Natural killer cell (primary cell): Measurements from ENCODE around the gene SLC2A5. TPM values are rescaled to one million over a fixed set of nuclear protein-coding genes. Genes with fewer than 3 reads are reported as not detected.

Experiments used
- ATAC-seq, 3 donors: fragments of 150-1000 bp in 2 of 3; fragments of 200-7000 bp in 1 of 3; cut with Tn5 transposase; 1 replicate in 1 of 3; 2 replicates in 2 of 3; pipeline ENCODE4 v1.10.0; 2021; ENCODE audit warnings: mild to moderate bottlenecking in 2 of 3, moderate library complexity in 2 of 3
- DNase-seq, 2 donors: peaks; one replicate each; pipeline versions ENCODE4 v3.0.0 to v3.0.0-alpha.2; 2013 to 2021; ENCODE audit warnings: mixed read lengths in 1 of 2
- H3K27ac ChIP-seq: one replicate; pipeline ENCODE4 v1.5.1; 2013; ENCODE audit warnings: mild to moderate bottlenecking, low read length
- H3K27me3 ChIP-seq: one replicate; pipeline ENCODE4 v1.6.1; 2013; ENCODE audit warnings: low read length; ENCODE audit not compliant: control insufficient read depth, insufficient read depth
- H3K36me3 ChIP-seq: one replicate; pipeline ENCODE4 v1.6.1; 2013; ENCODE audit warnings: low read length; ENCODE audit not compliant: control insufficient read depth, insufficient read depth
- H3K4me1 ChIP-seq: one replicate; pipeline ENCODE4 v1.6.1; 2013; ENCODE audit warnings: low read length; ENCODE audit not compliant: control insufficient read depth, insufficient read depth
- H3K4me3 ChIP-seq: one replicate; pipeline ENCODE4 v1.5.1; 2013; ENCODE audit warnings: low read length
- H3K9me3 ChIP-seq: one replicate; pipeline ENCODE4 v1.6.1; 2013; ENCODE audit warnings: low read length; ENCODE audit not compliant: control insufficient read depth, insufficient read depth
- H3K27ac Mint-ChIP-seq, 2 donors: one replicate each; pipeline ENCODE4 v1.8.0; 2022; ENCODE audit warnings: mild to moderate bottlenecking in 2 of 2, mixed read lengths in 2 of 2, moderate library complexity in 1 of 2
- H3K27me3 Mint-ChIP-seq, 2 donors: one replicate each; pipeline ENCODE4 v1.8.0; 2022; ENCODE audit warnings: low read depth in 2 of 2, mixed read lengths in 2 of 2
- H3K36me3 Mint-ChIP-seq: one replicate; pipeline ENCODE4 v1.8.0; 2022; ENCODE audit warnings: mixed read lengths
- H3K4me1 Mint-ChIP-seq, 2 donors: one replicate each; pipeline ENCODE4 v1.8.0; 2022; ENCODE audit warnings: mixed read lengths in 2 of 2
- H3K4me3 Mint-ChIP-seq: one replicate; pipeline ENCODE4 v1.8.0; 2022; ENCODE audit warnings: mild to moderate bottlenecking, moderate library complexity, mixed read lengths
- H3K9me3 Mint-ChIP-seq, 2 donors: one replicate each; pipeline ENCODE4 v1.8.0; 2022; ENCODE audit warnings: mixed read lengths in 2 of 2
- CTCF ChIP-seq: fragments of 200-600 bp; IDR thresholded peaks from one replicate; pipeline ENCODE4 v1.8.0; 2022; ENCODE audit warnings: antibody characterized with exemption
- WGBS: methylation state at CpG from one replicate; pipeline ENCODE4 v1.1.7; 2013; ENCODE audit warnings: missing lambda C conversion rate; ENCODE audit not compliant: insufficient coverage; 5-methylcytosine and 5-hydroxymethylcytosine counted together
- intact Hi-C: fragments of 100-400 bp; cut with micrococcal nuclease; formaldehyde crosslinking; loops from one replicate; pipeline ENCODE4 v1.14.2; 2022
- total RNA-seq, 4 donors: library from RNA; stranded (reverse); fragments of 120-200 nt in 1 of 4; gene quantifications; one replicate each; pipeline versions ENCODE4 v1.2.3 to v1.2.4, GENCODE V29; 2013 to 2022

SLC2A5 gene
- total RNA-seq, 3 donors from 2014 or later (not counting 1 experiment from before 2014, with no cell fraction given) = not detected

DNA sequence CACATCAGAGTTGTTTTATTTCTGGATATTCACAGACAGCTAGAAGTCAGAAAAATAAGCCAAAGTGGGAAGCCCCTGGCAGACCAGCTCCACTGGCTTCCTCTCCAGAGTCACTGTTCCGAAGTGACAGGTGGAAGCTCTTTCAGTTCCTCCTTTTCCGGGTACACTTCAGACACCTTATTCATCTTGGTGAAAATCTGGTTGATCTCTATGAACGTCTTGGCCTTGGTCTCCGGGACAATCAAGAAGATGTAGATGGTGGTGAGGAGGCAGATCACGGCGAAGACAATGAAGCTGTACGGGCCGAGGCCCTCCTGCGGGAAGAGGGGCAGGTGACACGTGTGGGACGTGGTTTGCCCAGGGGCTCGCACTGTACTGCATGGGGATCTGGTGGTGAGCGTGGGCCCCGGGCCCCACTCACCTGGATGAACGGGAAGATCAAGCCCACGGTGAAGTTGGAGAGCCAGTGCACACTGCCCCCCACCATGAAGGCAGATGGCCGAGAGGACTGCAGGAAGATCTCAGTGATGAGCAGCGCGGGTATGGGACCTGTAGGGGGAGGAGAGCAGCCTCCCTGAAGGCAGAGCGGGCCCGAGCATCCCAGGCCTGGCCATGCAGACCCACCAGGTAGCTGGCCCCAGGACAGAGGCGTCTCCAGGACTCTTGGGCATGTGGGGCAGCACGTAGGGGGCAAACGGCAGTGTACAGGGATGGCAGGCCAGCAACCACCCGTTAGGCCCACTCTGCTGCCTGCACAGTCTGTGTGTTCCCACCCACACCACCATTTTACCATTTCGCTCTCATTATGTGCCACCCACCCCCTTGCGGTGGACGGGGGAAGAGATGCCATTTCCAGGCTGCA is 31.7 kb downstream of the SLC2A5 start:
- no peaks in the 10 kb centered on the region for H3K4me1 Mint-ChIP-seq
- Histone ChIP-seq H3K4me1 (peaks cover 3% of the 10 kb centered on the region), H3K27ac (peak overlapping the region; percentile 47), H3K4me3 (no peak overlapping the region), H3K27me3 (no peaks in the 10 kb centered on the region), H3K36me3 (no peaks in the 10 kb centered on the region), H3K9me3 (peaks cover 5% of the 10 kb centered on the region)
- H3K9me3 Mint-ChIP-seq = peaks cover 4 to 9% of the 10 kb centered on the region in 2 donors
- no peak overlapping the region for H3K4me3 Mint-ChIP-seq
- peaks cover 4 to 15% of the 10 kb centered on the region in 2 donors for H3K27me3 Mint-ChIP-seq
- ATAC-seq (no peak), DNase-seq (no peak)
- no peak for TF ChIP-seq CTCF
- WGBS = 79% methylated on average over 28 of the region's 28 CpGs
- intact Hi-C loops = no loop called here
- peaks cover 9% of the 10 kb centered on the region for H3K36me3 Mint-ChIP-seq
- no peak overlapping the region for H3K27ac Mint-ChIP-seq

DNA sequence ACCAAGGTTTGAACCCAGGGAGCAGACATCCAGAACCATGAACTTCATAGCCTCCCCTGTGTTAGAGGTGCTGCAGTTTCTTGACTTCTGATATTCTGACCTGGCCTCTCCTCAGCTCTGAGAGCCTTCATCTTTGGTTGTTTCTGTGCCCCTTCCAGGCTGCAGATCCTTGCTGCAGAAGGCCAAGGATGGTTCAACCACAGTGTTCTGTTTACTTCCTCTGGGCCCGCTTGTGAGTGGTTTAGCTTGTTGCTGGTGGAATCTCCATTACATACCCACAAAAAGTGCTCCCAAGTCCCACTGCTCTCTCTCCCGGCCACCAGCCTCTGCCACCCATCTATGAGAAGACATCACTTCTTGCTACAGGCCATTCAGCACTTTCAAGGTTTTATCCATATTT is 34.2 kb downstream of the SLC2A5 start:
- H3K27me3 ChIP-seq = no peaks in the 10 kb centered on the region
- peaks cover 3% of the 10 kb centered on the region for H3K4me1 ChIP-seq
- TF ChIP-seq CTCF = no peak
- intact Hi-C loops = no loop called here
- H3K4me3 ChIP-seq = no peak overlapping the region
- H3K27me3 Mint-ChIP-seq = peaks cover 4 to 15% of the 10 kb centered on the region in 2 donors
- no peak overlapping the region for H3K27ac Mint-ChIP-seq
- no peaks in the 10 kb centered on the region for H3K4me1 Mint-ChIP-seq
- DNase-seq (no peak), ATAC-seq (no peak)
- H3K36me3 ChIP-seq = no peaks in the 10 kb centered on the region
- 90% methylated on average over 2 of the region's 2 CpGs for WGBS
- no peak overlapping the region for H3K27ac ChIP-seq
- peaks cover 4 to 9% of the 10 kb centered on the region in 2 donors for H3K9me3 Mint-ChIP-seq
- no peak overlapping the region for H3K4me3 Mint-ChIP-seq
- peaks cover 12% of the 10 kb centered on the region for H3K9me3 ChIP-seq
- peaks cover 9% of the 10 kb centered on the region for H3K36me3 Mint-ChIP-seq

DNA sequence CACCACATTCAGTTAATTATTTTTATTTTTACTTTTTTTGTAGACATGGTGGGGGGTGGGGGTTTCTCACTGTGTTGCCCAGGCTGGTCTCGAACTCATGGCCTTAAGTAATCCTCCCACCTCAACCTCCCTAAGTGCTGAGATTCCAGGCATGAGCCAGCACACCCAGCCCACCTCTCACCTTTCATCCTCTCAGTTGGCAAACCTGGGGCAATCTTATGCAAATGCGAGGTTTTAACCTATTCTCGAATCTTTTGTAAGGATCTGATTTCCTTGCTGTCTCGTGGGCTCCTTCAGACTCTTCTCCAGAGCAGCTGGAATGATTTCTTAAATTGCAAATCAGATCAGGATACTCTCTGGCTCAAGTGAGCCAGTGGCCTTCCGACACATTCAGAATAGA is 36.1 kb downstream of the SLC2A5 start:
- no peak for TF ChIP-seq CTCF
- ATAC-seq (no peak), DNase-seq (no peak)
- no peaks in the 10 kb centered on the region for H3K36me3 ChIP-seq
- H3K27me3 ChIP-seq = no peaks in the 10 kb centered on the region
- intact Hi-C loops = no loop called here
- 69% methylated on average over 5 of the region's 5 CpGs for WGBS
- H3K4me3 ChIP-seq = no peak overlapping the region
- H3K27ac ChIP-seq = no peak overlapping the region
- peaks cover 12% of the 10 kb centered on the region for H3K9me3 ChIP-seq
- peaks cover 3% of the 10 kb centered on the region for H3K4me1 ChIP-seq
- no peaks in the 10 kb centered on the region for H3K4me1 Mint-ChIP-seq
- H3K9me3 Mint-ChIP-seq = peaks cover 4 to 9% of the 10 kb centered on the region in 2 donors
- no peak overlapping the region for H3K4me3 Mint-ChIP-seq
- H3K36me3 Mint-ChIP-seq = peaks cover 9% of the 10 kb centered on the region
- peaks cover 4 to 25% of the 10 kb centered on the region in 2 donors for H3K27me3 Mint-ChIP-seq
- H3K27ac Mint-ChIP-seq = no peak overlapping the region
